ENCODE measurements around the gene CHEK2. TPM values are rescaled to one million over a fixed set of nuclear protein-coding genes. Genes with fewer than 3 reads are reported as not detected.

The CHEK2 gene
- total and polyA plus RNA-seq, 10 of the 15 experiments (the other 5 are each of a cell fraction or from before 2014, with no cell fraction given), result 15.7 to 59.7 (median 22.7) TPM

- TF ChIP-seq SREBF1 (IDR thresholded peaks at IDR 0.05; ENCODE audit: low read length), result no peak
- TF ChIP-seq GABPA (IDR thresholded peaks at IDR 0.05; ENCODE audit: low read depth), result no peak
- no peak for TF ChIP-seq IRF3 (IDR thresholded peaks at IDR 0.05)
- TF ChIP-seq YY1 (IDR thresholded peaks at IDR 0.05; ENCODE audit: low read depth, low read length), result no peak
- no peak for TF ChIP-seq ATF3 (IDR thresholded peaks at IDR 0.05; ENCODE audit: borderline replicate concordance, extremely low read depth, low read depth, low read length)
- TF ChIP-seq ATF2 (IDR thresholded peaks at IDR 0.05; ENCODE audit: low read length), result no peak
- TF ChIP-seq CREB1 (IDR thresholded peaks at IDR 0.05; ENCODE audit: low read depth), result no peak
- TF ChIP-seq TCF3 (IDR thresholded peaks at IDR 0.05; ENCODE audit: borderline replicate concordance, insufficient read depth, low read depth, low read length), result peak; percentile 42; the same call in 1 of the 2 replicates
- no peak for TF ChIP-seq EZH2 (IDR thresholded peaks at IDR 0.05; ENCODE audit: borderline replicate concordance, control insufficient read depth, low read depth, low read length)
- 0 out of 2 replicates have a peak, but pooled peaks have one; percentile 25 for TF ChIP-seq SMAD5 (IDR thresholded peaks at IDR 0.05; ENCODE audit: low read depth)
- no peak for TF ChIP-seq NFYB (IDR thresholded peaks at IDR 0.05; ENCODE audit: insufficient read depth, low read depth, low read length)
- TF ChIP-seq FOXM1 (IDR thresholded peaks at IDR 0.05; ENCODE audit: low read depth, low read length), result no peak
- no peak for TF ChIP-seq ZZZ3 (IDR thresholded peaks at IDR 0.05; ENCODE audit: control insufficient read depth, insufficient read length, low read depth)
- peak; percentile 53 for TF ChIP-seq NBN (IDR thresholded peaks at IDR 0.05)
- TF ChIP-seq SKIL (IDR thresholded peaks at IDR 0.05; ENCODE audit: low read depth, poor library complexity, severe bottlenecking), result peak; percentile 51
- TF ChIP-seq RB1 (IDR thresholded peaks at IDR 0.05; ENCODE audit: borderline replicate concordance), result no peak
- no peak for TF ChIP-seq BCL3 (IDR thresholded peaks at IDR 0.05; ENCODE audit: borderline replicate concordance, insufficient read depth, low read depth, low read length, poor library complexity, severe bottlenecking)
- no peak for TF ChIP-seq E2F4 (IDR thresholded peaks at IDR 0.05; ENCODE audit: low read depth, low read length)
- TF ChIP-seq CREM (IDR thresholded peaks at IDR 0.05; ENCODE audit: low read depth), result no peak
- TF ChIP-seq CBX3 (IDR thresholded peaks at IDR 0.05; ENCODE audit: borderline replicate concordance, low read depth), result no peak
- peak; percentile 58; the same call in 1 of the 2 replicates for TF ChIP-seq ATF7 (IDR thresholded peaks at IDR 0.05; ENCODE audit: low read depth)
- TF ChIP-seq SPI1 (IDR thresholded peaks at IDR 0.05; ENCODE audit: borderline replicate concordance, insufficient read depth, low read depth, low read length), result peak; percentile 57
- TF ChIP-seq ZSCAN29 (IDR thresholded peaks at IDR 0.05), result 0 out of 2 replicates have a peak, but pooled peaks have one; percentile 5
- TF ChIP-seq CHD4 (IDR thresholded peaks at IDR 0.05), result no peak
Measured at GRCh38 chr22:28741200-28741784, 328 bp downstream of the CHEK2 start (continued).

Data from GM12878 (cell line).